Measurements from ENCODE around the gene GNB1L.
"Not testable (repeated sequence)": the region's sequence is repeated elsewhere in the genome, so short reads cannot be mapped to it uniquely, and the experiment has no call there.

Gene GNB1L

GRCh38 chr22:19832476-19833108 lies 22.1 kb downstream of the GNB1L start:
- H3K4me1 ChIP-seq (ENCODE audit: control insufficient read depth in 1 of 2, insufficient read depth in 2 of 2, low read length in 2 of 2) = no peaks in the 10 kb centered on the region
- H3K9ac ChIP-seq (ENCODE audit: low read depth in 1 of 2, low read length in 2 of 2) = no peak overlapping the region
- no peak overlapping the region for H3K27ac ChIP-seq (ENCODE audit: low read depth, low read length)
- H3K9me3 ChIP-seq (ENCODE audit: control insufficient read depth in 1 of 2, low read length in 2 of 2) = no peaks in the 10 kb centered on the region
- no peak overlapping the region for H3K4me3 ChIP-seq (ENCODE audit: low read depth in 1 of 2, low read length in 2 of 2)
- no peaks in the 10 kb centered on the region for H3K27me3 ChIP-seq (ENCODE audit: control insufficient read depth in 1 of 2, insufficient read depth in 2 of 2, low read length in 2 of 2)
- H3K36me3 ChIP-seq (ENCODE audit: control insufficient read depth in 1 of 2, insufficient read depth in 2 of 2, low read length in 2 of 2) = no peaks in the 10 kb centered on the region

- H3K4me1 ChIP-seq (ENCODE audit: control insufficient read depth in 1 of 2, insufficient read depth in 2 of 2, low read length in 2 of 2); H3K9me3 ChIP-seq (ENCODE audit: control insufficient read depth in 1 of 2, low read length in 2 of 2); H3K27ac ChIP-seq (ENCODE audit: low read depth, low read length); H3K27me3 ChIP-seq (ENCODE audit: control insufficient read depth in 1 of 2, insufficient read depth in 2 of 2, low read length in 2 of 2); H3K36me3 ChIP-seq (ENCODE audit: control insufficient read depth in 1 of 2, insufficient read depth in 2 of 2, low read length in 2 of 2); H3K9ac ChIP-seq (ENCODE audit: low read depth in 1 of 2, low read length in 2 of 2); H3K4me3 ChIP-seq (ENCODE audit: low read depth in 1 of 2, low read length in 2 of 2): not testable (repeated sequence)
Measured at GRCh38 chr22:19831979-19832378, 22.7 kb downstream of the GNB1L start.

GRCh38 chr22:19831016-19831415 lies 23.7 kb downstream of the GNB1L start:
- no peak overlapping the region for H3K27ac ChIP-seq (ENCODE audit: low read depth, low read length)
- H3K36me3 ChIP-seq (ENCODE audit: control insufficient read depth in 1 of 2, insufficient read depth in 2 of 2, low read length in 2 of 2) = no peaks in the 10 kb centered on the region
- no peaks in the 10 kb centered on the region for H3K27me3 ChIP-seq (ENCODE audit: control insufficient read depth in 1 of 2, insufficient read depth in 2 of 2, low read length in 2 of 2)
- H3K9ac ChIP-seq (ENCODE audit: low read depth in 1 of 2, low read length in 2 of 2) = no peak overlapping the region
- H3K4me3 ChIP-seq (ENCODE audit: low read depth in 1 of 2, low read length in 2 of 2) = no peak overlapping the region
- no peaks in the 10 kb centered on the region for H3K9me3 ChIP-seq (ENCODE audit: control insufficient read depth in 1 of 2, low read length in 2 of 2)
- no peaks in the 10 kb centered on the region for H3K4me1 ChIP-seq (ENCODE audit: control insufficient read depth in 1 of 2, insufficient read depth in 2 of 2, low read length in 2 of 2)

DNA sequence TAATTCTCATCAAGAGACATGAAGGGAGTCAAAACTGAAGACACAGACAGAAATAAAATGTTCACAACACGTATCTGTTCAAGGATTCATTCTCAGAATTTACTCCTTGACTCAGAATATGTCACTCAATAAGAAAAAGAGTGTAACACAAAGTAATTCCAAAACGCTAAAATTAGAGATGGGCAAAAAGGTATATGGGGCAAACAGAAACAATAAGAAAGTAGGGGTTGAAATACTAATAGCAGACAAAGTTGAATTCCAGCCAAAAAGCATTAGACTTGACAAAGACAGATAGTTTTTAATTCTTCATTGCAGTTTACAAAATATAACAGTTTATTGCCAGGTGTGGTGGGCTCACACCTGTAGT lies 26.7 kb downstream of the GNB1L start:
- Histone ChIP-seq H3K4me1 (ENCODE audit: control insufficient read depth in 1 of 2, insufficient read depth in 2 of 2, low read length in 2 of 2) (peaks cover 14 to 20% of the 10 kb centered on the region in 2 donors), H3K9ac (ENCODE audit: low read depth in 1 of 2, low read length in 2 of 2) (no peak overlapping the region), H3K36me3 (ENCODE audit: control insufficient read depth in 1 of 2, insufficient read depth in 2 of 2, low read length in 2 of 2) (no peaks in the 10 kb centered on the region), H3K9me3 (ENCODE audit: control insufficient read depth in 1 of 2, low read length in 2 of 2) (no peaks in the 10 kb centered on the region), H3K4me3 (ENCODE audit: low read depth in 1 of 2, low read length in 2 of 2) (no peak overlapping the region), H3K27ac (ENCODE audit: low read depth, low read length) (no peak overlapping the region), H3K27me3 (ENCODE audit: control insufficient read depth in 1 of 2, insufficient read depth in 2 of 2, low read length in 2 of 2) (no peaks in the 10 kb centered on the region)

DNA sequence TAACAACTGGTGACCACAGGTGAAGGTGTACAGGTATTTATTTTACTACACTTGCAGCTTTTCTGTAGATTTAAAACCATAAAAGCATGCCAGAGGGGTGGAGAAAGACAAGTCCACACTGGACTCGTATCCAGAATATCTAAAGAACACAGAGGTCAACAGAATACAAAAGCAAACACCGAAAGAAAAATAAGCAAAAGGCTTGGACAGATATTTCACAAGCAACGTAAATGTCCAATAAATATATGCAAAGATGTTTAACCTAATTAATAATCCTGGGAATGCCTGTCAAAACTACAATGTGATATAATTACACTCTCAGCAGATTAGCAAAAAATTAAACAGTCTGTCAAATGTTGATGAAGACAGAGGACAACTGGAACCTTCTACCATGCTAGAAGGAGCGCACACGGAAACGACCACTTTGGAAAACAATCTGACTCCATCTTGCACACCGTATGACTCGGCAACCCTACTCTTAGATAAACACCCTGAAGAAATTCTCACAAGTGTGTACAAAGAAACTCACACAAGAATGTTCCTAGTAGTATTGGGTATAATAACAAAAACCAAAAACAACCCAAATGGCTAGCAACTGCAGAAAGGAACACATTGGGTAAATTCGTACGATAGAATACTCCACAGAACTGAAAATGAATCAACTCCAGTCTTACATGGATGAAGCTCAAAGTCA lies 27.2 kb downstream of the GNB1L start:
- Histone ChIP-seq H3K9ac (ENCODE audit: low read depth in 1 of 2, low read length in 2 of 2) (no peak overlapping the region), H3K4me1 (ENCODE audit: control insufficient read depth in 1 of 2, insufficient read depth in 2 of 2, low read length in 2 of 2) (peaks cover 19 to 25% of the 10 kb centered on the region in 2 donors), H3K27me3 (ENCODE audit: control insufficient read depth in 1 of 2, insufficient read depth in 2 of 2, low read length in 2 of 2) (no peaks in the 10 kb centered on the region), H3K36me3 (ENCODE audit: control insufficient read depth in 1 of 2, insufficient read depth in 2 of 2, low read length in 2 of 2) (no peaks in the 10 kb centered on the region), H3K27ac (ENCODE audit: low read depth, low read length) (no peak overlapping the region), H3K4me3 (ENCODE audit: low read depth in 1 of 2, low read length in 2 of 2) (no peak overlapping the region), H3K9me3 (ENCODE audit: control insufficient read depth in 1 of 2, low read length in 2 of 2) (no peaks in the 10 kb centered on the region)

DNA sequence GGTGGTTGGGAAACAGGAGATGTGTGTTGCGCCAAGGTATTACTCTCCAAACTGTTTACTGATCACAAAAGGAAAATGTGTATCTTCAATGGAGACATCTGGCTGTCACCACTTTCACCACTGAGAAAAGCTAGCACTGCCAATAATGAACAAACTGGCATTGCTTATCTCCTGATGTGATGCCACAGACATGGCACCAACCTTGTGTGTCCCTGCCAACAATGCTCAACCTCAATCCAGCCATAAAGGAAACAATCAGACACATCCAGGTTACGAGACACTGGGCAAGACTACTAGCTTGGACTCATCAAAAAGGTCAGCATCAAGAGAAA lies 28.1 kb downstream of the GNB1L start:
- H3K36me3 ChIP-seq (ENCODE audit: control insufficient read depth in 1 of 2, insufficient read depth in 2 of 2, low read length in 2 of 2) = no peaks in the 10 kb centered on the region
- no peak overlapping the region for H3K9ac ChIP-seq (ENCODE audit: low read depth in 1 of 2, low read length in 2 of 2)
- no peaks in the 10 kb centered on the region for H3K9me3 ChIP-seq (ENCODE audit: control insufficient read depth in 1 of 2, low read length in 2 of 2)
- H3K4me3 ChIP-seq (ENCODE audit: low read depth in 1 of 2, low read length in 2 of 2) = no peak overlapping the region
- H3K27me3 ChIP-seq (ENCODE audit: control insufficient read depth in 1 of 2, insufficient read depth in 2 of 2, low read length in 2 of 2) = no peaks in the 10 kb centered on the region
- peaks cover 20 to 31% of the 10 kb centered on the region in 2 donors for H3K4me1 ChIP-seq (ENCODE audit: control insufficient read depth in 1 of 2, insufficient read depth in 2 of 2, low read length in 2 of 2)
- no peak overlapping the region for H3K27ac ChIP-seq (ENCODE audit: low read depth, low read length)

DNA sequence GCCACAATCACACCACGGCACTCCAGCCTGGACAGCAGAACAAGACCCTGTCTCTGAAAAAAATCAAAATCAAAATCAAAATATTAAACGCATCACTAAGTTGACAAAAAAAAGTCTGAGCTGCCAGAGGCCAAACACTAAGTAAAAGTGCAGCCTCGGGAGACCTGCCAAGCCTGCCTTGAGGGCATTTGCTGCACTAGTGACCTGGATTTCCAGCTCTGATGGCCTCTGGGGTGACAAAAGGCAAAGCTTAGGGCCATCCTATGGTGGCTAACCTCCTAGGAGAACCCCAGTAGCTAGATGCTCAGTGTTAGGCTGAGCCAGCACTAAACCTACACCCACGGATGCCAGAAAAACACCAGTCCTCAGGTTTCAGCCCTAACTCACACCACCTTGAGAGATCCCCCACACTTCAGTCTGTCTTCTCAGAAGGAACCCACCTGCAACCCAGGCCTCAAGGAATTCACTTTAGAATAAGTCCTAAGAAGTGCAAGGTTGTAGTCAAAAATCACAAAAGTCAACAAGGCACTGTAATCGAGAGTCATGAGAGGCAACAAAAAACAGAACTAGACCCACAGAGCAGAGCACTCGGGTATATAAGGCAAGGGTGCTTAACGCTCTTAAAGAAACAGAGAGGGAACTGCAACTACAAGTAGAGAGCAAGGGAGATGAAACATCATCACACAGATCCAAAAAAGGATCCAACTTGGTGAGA lies 28.6 kb downstream of the GNB1L start:
- H3K27ac ChIP-seq (ENCODE audit: low read depth, low read length) = no peak overlapping the region
- no peaks in the 10 kb centered on the region for H3K9me3 ChIP-seq (ENCODE audit: control insufficient read depth in 1 of 2, low read length in 2 of 2)
- H3K4me3 ChIP-seq (ENCODE audit: low read depth in 1 of 2, low read length in 2 of 2) = no peak overlapping the region
- H3K4me1 ChIP-seq (ENCODE audit: control insufficient read depth in 1 of 2, insufficient read depth in 2 of 2, low read length in 2 of 2) = peaks cover 20 to 31% of the 10 kb centered on the region in 2 donors
- H3K27me3 ChIP-seq (ENCODE audit: control insufficient read depth in 1 of 2, insufficient read depth in 2 of 2, low read length in 2 of 2) = no peaks in the 10 kb centered on the region
- no peaks in the 10 kb centered on the region for H3K36me3 ChIP-seq (ENCODE audit: control insufficient read depth in 1 of 2, insufficient read depth in 2 of 2, low read length in 2 of 2)
- H3K9ac ChIP-seq (ENCODE audit: low read depth in 1 of 2, low read length in 2 of 2) = no peak overlapping the region

- Histone ChIP-seq H3K9me3 (ENCODE audit: control insufficient read depth in 1 of 2, low read length in 2 of 2) (no peaks in the 10 kb centered on the region), H3K9ac (ENCODE audit: low read depth in 1 of 2, low read length in 2 of 2) (no peak overlapping the region), H3K4me3 (ENCODE audit: low read depth in 1 of 2, low read length in 2 of 2) (no peak overlapping the region), H3K36me3 (ENCODE audit: control insufficient read depth in 1 of 2, insufficient read depth in 2 of 2, low read length in 2 of 2) (no peaks in the 10 kb centered on the region), H3K27ac (ENCODE audit: low read depth, low read length) (no peak overlapping the region), H3K27me3 (ENCODE audit: control insufficient read depth in 1 of 2, insufficient read depth in 2 of 2, low read length in 2 of 2) (no peaks in the 10 kb centered on the region), H3K4me1 (ENCODE audit: control insufficient read depth in 1 of 2, insufficient read depth in 2 of 2, low read length in 2 of 2) (peaks cover 20 to 31% of the 10 kb centered on the region in 2 donors)
Measured at GRCh38 chr22:19824926-19825339, 29.7 kb downstream of the GNB1L start.

- Histone ChIP-seq H3K27me3 (ENCODE audit: control insufficient read depth in 1 of 2, insufficient read depth in 2 of 2, low read length in 2 of 2) (no peaks in the 10 kb centered on the region), H3K36me3 (ENCODE audit: control insufficient read depth in 1 of 2, insufficient read depth in 2 of 2, low read length in 2 of 2) (no peaks in the 10 kb centered on the region), H3K9ac (ENCODE audit: low read depth in 1 of 2, low read length in 2 of 2) (no peak overlapping the region), H3K27ac (ENCODE audit: low read depth, low read length) (no peak overlapping the region), H3K9me3 (ENCODE audit: control insufficient read depth in 1 of 2, low read length in 2 of 2) (no peaks in the 10 kb centered on the region), H3K4me3 (ENCODE audit: low read depth in 1 of 2, low read length in 2 of 2) (no peak overlapping the region), H3K4me1 (ENCODE audit: control insufficient read depth in 1 of 2, insufficient read depth in 2 of 2, low read length in 2 of 2) (peaks cover 20 to 31% of the 10 kb centered on the region in 2 donors)
Measured at GRCh38 chr22:19824212-19824925, 30.3 kb downstream of the GNB1L start.

DNA sequence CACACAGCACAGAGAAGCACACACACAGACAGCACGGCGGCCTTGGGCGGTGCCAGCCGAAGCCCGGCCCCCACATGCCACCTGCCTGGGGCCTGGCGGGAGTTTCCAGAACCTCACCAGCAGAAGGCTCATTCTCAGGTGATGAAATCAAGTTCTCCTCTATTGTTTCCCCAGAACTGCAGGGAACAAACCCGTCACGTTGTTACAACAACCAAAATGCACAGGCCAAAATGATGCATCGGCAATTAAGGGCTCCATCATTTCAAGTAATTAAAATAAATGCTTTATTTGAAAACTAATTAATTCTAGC lies 30.8 kb downstream of the GNB1L start:
- peaks cover 20 to 31% of the 10 kb centered on the region in 2 donors for H3K4me1 ChIP-seq (ENCODE audit: control insufficient read depth in 1 of 2, insufficient read depth in 2 of 2, low read length in 2 of 2)
- no peak overlapping the region for H3K27ac ChIP-seq (ENCODE audit: low read depth, low read length)
- no peak overlapping the region for H3K9ac ChIP-seq (ENCODE audit: low read depth in 1 of 2, low read length in 2 of 2)

More for the DNA sequence above, 30.8 kb downstream of the GNB1L start:
- Histone ChIP-seq H3K4me3 (ENCODE audit: low read depth in 1 of 2, low read length in 2 of 2) (peak overlapping the region in 1 of 2 donors; percentile 12), H3K36me3 (ENCODE audit: control insufficient read depth in 1 of 2, insufficient read depth in 2 of 2, low read length in 2 of 2) (no peaks in the 10 kb centered on the region), H3K9me3 (ENCODE audit: control insufficient read depth in 1 of 2, low read length in 2 of 2) (no peaks in the 10 kb centered on the region), H3K27me3 (ENCODE audit: control insufficient read depth in 1 of 2, insufficient read depth in 2 of 2, low read length in 2 of 2) (no peaks in the 10 kb centered on the region)
